ENCODE data around the gene TLR6.

The TLR6 gene

GRCh38 chr4:38856524-38857337 lies at the start of gene TLR6:
Gene TLR6 (minus strand): TSS chr4:38856817. CDS start chr4:38829473, 27,344 bp downstream.
- peak; percentile 29 for DNase-seq

GRCh38 chr4:38905652-38906385 lies 49.2 kb upstream of the TLR6 start:
- no peak for DNase-seq

GRCh38 chr4:38904682-38905081 lies 48.1 kb upstream of the TLR6 start:
- DNase-seq, result no peak

- DNase-seq, result no peak
Observed at GRCh38 chr4:38904090-38904666, 47.6 kb upstream of the TLR6 start.

- no peak for DNase-seq
Observed at GRCh38 chr4:38902695-38903094, 46.1 kb upstream of the TLR6 start.

- no peak for DNase-seq
Observed at GRCh38 chr4:38902221-38902620, 45.6 kb upstream of the TLR6 start.

- DNase-seq, result no peak
Observed at GRCh38 chr4:38898245-38898644, 41.6 kb upstream of the TLR6 start.

GRCh38 chr4:38896940-38897339 lies 40.3 kb upstream of the TLR6 start:
- no peak for DNase-seq

GRCh38 chr4:38894322-38894982 lies 37.8 kb upstream of the TLR6 start:
- DNase-seq, result no peak

GRCh38 chr4:38891051-38891983 lies 34.7 kb upstream of the TLR6 start:
- no peak for DNase-seq

GRCh38 chr4:38889143-38889542 lies 32.5 kb upstream of the TLR6 start:
- no peak for DNase-seq

- no peak for DNase-seq
Observed at GRCh38 chr4:38884254-38884653, 27.6 kb upstream of the TLR6 start.

GRCh38 chr4:38876636-38877035 lies 20.0 kb upstream of the TLR6 start:
- no peak for DNase-seq

GRCh38 chr4:38873290-38873944 lies 16.8 kb upstream of the TLR6 start:
- DNase-seq, result no peak

GRCh38 chr4:38872620-38873019 lies 16.0 kb upstream of the TLR6 start:
- DNase-seq, result no peak

GRCh38 chr4:38871593-38871992 lies 15.0 kb upstream of the TLR6 start:
- no peak for DNase-seq

GRCh38 chr4:38870098-38870808 lies 13.6 kb upstream of the TLR6 start:
- no peak for DNase-seq

GRCh38 chr4:38869511-38869910 lies 12.9 kb upstream of the TLR6 start:
- no peak for DNase-seq

- no peak for DNase-seq
Observed at GRCh38 chr4:38868059-38868960, 11.7 kb upstream of the TLR6 start.
